HCT116 (cell line): Measurements from ENCODE around the gene SLC25A41. TPM values are rescaled to one million over a fixed set of nuclear protein-coding genes. Genes with fewer than 3 reads are reported as not detected.

Experiments
- ATAC-seq: fragments of 200-7000 bp; cut with Tn5 transposase; 2 replicates; pipeline ENCODE4 v1.9.1; 2020; ENCODE audit warnings: mild to moderate bottlenecking, moderate library complexity
- BruUV-seq: library from RNA; stranded (reverse); fragments of 400-500 nt; replicated peaks from 2 replicates; lab custom pipeline; 2021; lab: Mats Ljungman, UMichigan
- CTCF ChIA-PET: fragments of 300-600 bp; sonication (Branson Sonifier 250); formaldehyde crosslinking; loops from one replicate; lab custom pipeline; 2021; ENCODE audit warnings: antibody characterized with exemption; lab: Charles Lee
- POLR2A ChIA-PET: fragments of 300-600, 350-600 bp; sonication (Branson Sonifier 250); formaldehyde crosslinking; loops from one replicate; lab custom pipeline; 2021; ENCODE audit warnings: antibody characterized with exemption; lab: Charles Lee
- RAD21 ChIA-PET, 2 experiments: fragments of 300-600 bp; sonication (Branson Sonifier 250); formaldehyde crosslinking; loops; one replicate each; lab custom pipeline; 2023; ENCODE audit warnings: low total read pairs in 2 of 2; ENCODE audit not compliant: uncharacterized antibody in 2 of 2, unreplicated experiment in 2 of 2, low non-redundant PET in 1 of 2; lab: Charles Lee
- DNase-seq: peaks from one replicate; pipeline ENCODE4 v3.0.0-alpha.2; 2010; ENCODE audit warnings: low read depth, low spot score
- H2AFZ ChIP-seq: fragments of 200-600 bp; shearing (Covaris generic), sonication (generic); 2 replicates; pipeline ENCODE4 v1.6.1; 2017; ENCODE audit warnings: low read depth, mixed run types, mixed read lengths, antibody characterized with exemption, low read length; ENCODE audit not compliant: poor library complexity, severe bottlenecking
- H3K27ac ChIP-seq: 2 replicates; pipeline ENCODE4 v1.5.1; 2012; ENCODE audit warnings: low read depth, low read length
- H3K27me3 ChIP-seq: fragments of 200-600 bp; sonication (generic); 2 replicates; pipeline ENCODE4 v1.6.1; 2016; ENCODE audit warnings: mixed run types, low read length, mixed read lengths; ENCODE audit not compliant: insufficient read depth
- H3K36me3 ChIP-seq, 2 experiments: fragments of 200-500 bp in 1 of 2; fragments of 200-600 bp in 1 of 2; sonication (Bioruptor generic) in 1 of 2; sonication (generic) in 1 of 2; 2 replicates each; pipeline versions ENCODE4 v1.5.1 to v1.6.1; 2014 to 2016; ENCODE audit warnings: low read length in 2 of 2, inconsistent platforms in 1 of 2, mixed read lengths in 1 of 2, mixed run types in 1 of 2; ENCODE audit not compliant: insufficient read depth in 2 of 2, control insufficient read depth in 1 of 2
- H3K4me1 ChIP-seq, 2 experiments: fragments of 200-600 bp in 1 of 2; sonication (generic) in 1 of 2; 2 replicates each; pipeline versions ENCODE4 v1.5.1 to v1.6.1; 2012 to 2017; ENCODE audit warnings: low read length in 2 of 2, inconsistent platforms in 1 of 2, mild to moderate bottlenecking in 1 of 2, mixed read lengths in 1 of 2, mixed run types in 1 of 2, moderate library complexity in 1 of 2; ENCODE audit not compliant: insufficient read depth in 2 of 2, control insufficient read depth in 1 of 2
- H3K4me2 ChIP-seq: fragments of 200-600 bp; sonication (generic); 2 replicates; pipeline ENCODE4 v1.6.1; 2017; ENCODE audit warnings: mixed run types, low read length, mixed read lengths
- H3K4me3 ChIP-seq, 2 experiments: fragments of 200-600 bp in 1 of 2; sonication (generic) in 1 of 2; replicated peaks in 1 of 2; 2 replicates each; pipeline ENCODE4 v1.5.1; 2011 to 2016; ENCODE audit warnings: low read length in 2 of 2, control low read depth in 1 of 2, low read depth in 1 of 2, mild to moderate bottlenecking in 1 of 2, mixed read lengths in 1 of 2, mixed run types in 1 of 2
- H3K79me2 ChIP-seq: fragments of 200-600 bp; sonication (generic); 2 replicates; pipeline ENCODE4 v1.6.1; 2017; ENCODE audit warnings: mild to moderate bottlenecking, mixed run types, low read length, moderate library complexity, mixed read lengths; ENCODE audit not compliant: insufficient read depth
- H3K9ac ChIP-seq: fragments of 200-600 bp; sonication (generic); 2 replicates; pipeline ENCODE4 v1.6.1; 2016; ENCODE audit warnings: low read length, mixed read lengths
- H3K9me2 ChIP-seq: fragments of 200-600 bp; sonication (generic), shearing (Covaris generic); 2 replicates; pipeline ENCODE4 v1.6.1; 2017; ENCODE audit warnings: mixed run types, mild to moderate bottlenecking, moderate library complexity; ENCODE audit not compliant: insufficient read depth
- H3K9me3 ChIP-seq, 2 experiments: fragments of 200-500 bp in 1 of 2; fragments of 200-600 bp in 1 of 2; sonication (Bioruptor generic) in 1 of 2; sonication (generic) in 1 of 2; 2 replicates each; pipeline ENCODE4 v1.6.1; 2014 to 2017; ENCODE audit warnings: low read length in 2 of 2, mixed read lengths in 2 of 2, inconsistent platforms in 1 of 2, low read depth in 1 of 2, mild to moderate bottlenecking in 1 of 2, mixed run types in 1 of 2, moderate library complexity in 1 of 2; ENCODE audit not compliant: control insufficient read depth in 1 of 2, insufficient read depth in 1 of 2
- H4K20me1 ChIP-seq: fragments of 200-600 bp; sonication (generic), shearing (Covaris generic); 2 replicates; pipeline ENCODE4 v1.6.1; 2017; ENCODE audit warnings: mixed run types, mild to moderate bottlenecking, moderate library complexity; ENCODE audit not compliant: insufficient read depth
- CBX3 ChIP-seq: IDR thresholded peaks from 2 replicates; pipeline ENCODE4 v1.6.1; 2012; ENCODE audit warnings: low read depth
- CEBPB ChIP-seq: IDR thresholded peaks from 2 replicates; pipeline ENCODE4 v1.6.1; 2012; ENCODE audit warnings: low read depth
- EGR1 ChIP-seq: IDR thresholded peaks from 2 replicates; pipeline ENCODE4 v1.6.1; 2012; ENCODE audit warnings: low read depth
- ELF1 ChIP-seq: IDR thresholded peaks from 2 replicates; pipeline ENCODE4 v1.6.1; 2012; ENCODE audit warnings: low read depth, borderline replicate concordance
- EZH2 ChIP-seq: fragments of 200-600 bp; sonication (generic); IDR thresholded peaks from 2 replicates; pipeline ENCODE4 v1.6.1; 2017; ENCODE audit warnings: antibody characterized with exemption, mixed run types
- EZH2phosphoT487 ChIP-seq: fragments of 200-600 bp; IDR thresholded peaks from 2 replicates; pipeline ENCODE4 v1.6.1; 2018; ENCODE audit warnings: antibody characterized with exemption, borderline replicate concordance
- MAX ChIP-seq: IDR thresholded peaks from 2 replicates; pipeline ENCODE4 v1.6.1; 2012
- POLR2A ChIP-seq: IDR thresholded peaks from 2 replicates; pipeline ENCODE4 v1.7.0; 2011; ENCODE audit warnings: borderline replicate concordance; ENCODE audit not compliant: insufficient read depth, insufficient read length; ENCODE audit errors: extremely low read depth
- RAD21 ChIP-seq: IDR thresholded peaks from 2 replicates; pipeline ENCODE4 v1.6.1; 2012; ENCODE audit warnings: low read depth, mild to moderate bottlenecking
- REST ChIP-seq: IDR thresholded peaks from 2 replicates; pipeline ENCODE4 v1.6.1; 2012; ENCODE audit warnings: low read depth
- SP1 ChIP-seq: IDR thresholded peaks from 2 replicates; pipeline ENCODE4 v1.6.1; 2012; ENCODE audit warnings: low read depth
- SRF ChIP-seq: IDR thresholded peaks from 2 replicates; pipeline ENCODE4 v1.6.1; 2012; ENCODE audit warnings: low read depth
- TCF7L2 ChIP-seq: IDR thresholded peaks from 2 replicates; pipeline ENCODE4 v1.7.0; 2011; ENCODE audit warnings: borderline replicate concordance, inconsistent platforms; ENCODE audit not compliant: insufficient read depth, insufficient read length; ENCODE audit errors: extremely low read depth
- YY1 ChIP-seq: IDR thresholded peaks from 2 replicates; pipeline ENCODE4 v1.6.1; 2011; ENCODE audit warnings: low read length, low read depth, moderate library complexity, mild to moderate bottlenecking; ENCODE audit not compliant: insufficient replicate concordance; ENCODE audit errors: extremely low read depth
- ZBTB33 ChIP-seq: IDR thresholded peaks from 2 replicates; pipeline ENCODE4 v1.6.1; 2011; ENCODE audit warnings: mild to moderate bottlenecking, low read length, moderate library complexity; ENCODE audit not compliant: insufficient replicate concordance; ENCODE audit errors: extremely low read depth
- ZNF274 ChIP-seq: fragments of 200-500 bp; sonication (Bioruptor generic); IDR thresholded peaks from 2 replicates; pipeline ENCODE4 v1.6.1; 2014; ENCODE audit warnings: mild to moderate bottlenecking, low read depth, low read length, inconsistent platforms
- intact Hi-C: fragments of 100-400 bp; cut with micrococcal nuclease; formaldehyde crosslinking; loops from 2 replicates; pipeline ENCODE4 v1.10.0; 2022
- total RNA-seq: library from RNA; stranded (reverse); gene quantifications from one replicate; pipeline ENCODE4 v1.2.1, GENCODE V29; 2021; ENCODE audit not compliant: unreplicated experiment

The SLC25A41 gene
- total RNA-seq, 1 experiment from 2014 or later = 0.93 TPM

GRCh38 chr19:6470173-6470572 is 36.6 kb upstream of the SLC25A41 start (continued):
- TF ChIP-seq REST (no peak), YY1 (no peak), CEBPB (no peak), TCF7L2 (no peak), EZH2phosphoT487 (no peak)

GRCh38 chr19:6467384-6467783 is 33.8 kb upstream of the SLC25A41 start:
- ChIA-PET POLR2A (no interaction called here), RAD21 (interaction anchor here in 1 of 2 experiments (0.7 kb wide), 1 partner anchor 276 kb away, joined by 3 read pairs; no protein-coding TSS in a partner anchor), CTCF (no interaction called here)
- Histone ChIP-seq H3K4me1 (peaks cover 11 to 14% of the 10 kb centered on the region in 2 experiments; a peak in 3 of 4 replicates), H3K4me2 (no peak overlapping the region), H4K20me1 (no peaks in the 10 kb centered on the region), H3K9me2 (no peaks in the 10 kb centered on the region), H3K79me2 (peaks cover 14% of the 10 kb centered on the region), H3K9ac (no peak overlapping the region), H2AFZ (no peak overlapping the region), H3K4me3 (no peak overlapping the region), H3K27ac (no peak overlapping the region), H3K9me3 (no peaks in the 10 kb centered on the region), H3K36me3 (peaks cover 0 to 10% of the 10 kb centered on the region in 2 experiments; a peak in 2 of 4 replicates), H3K27me3 (no peaks in the 10 kb centered on the region)
- no peak for ATAC-seq
- intact Hi-C loops = no loop called here
- no TSS peak for BruUV-seq
- no peak for DNase-seq
- no peak for TF ChIP-seq MAX
- no peak for TF ChIP-seq CEBPB
- no peak for TF ChIP-seq RAD21
- no peak for TF ChIP-seq REST
- TF ChIP-seq EZH2phosphoT487 = no peak
- no peak for TF ChIP-seq POLR2A
- no peak for TF ChIP-seq EZH2
- TF ChIP-seq ELF1 = no peak
- TF ChIP-seq ZBTB33 = no peak
- no peak for TF ChIP-seq SP1
- TF ChIP-seq EGR1 = no peak
- TF ChIP-seq SRF = no peak
- no peak for TF ChIP-seq CBX3
- no peak for TF ChIP-seq ZNF274
